ENCODE measurements around the gene CLIC6. TPM values are rescaled to one million over a fixed set of nuclear protein-coding genes. Genes with fewer than 3 reads are reported as not detected.

The CLIC6 gene
- total RNA-seq, 3 donors from 2014 or later = 0.96 to 4.8 (median 3.0) TPM

- intact Hi-C loops (cut with DNase I, micrococcal nuclease) = no loop called here
- no peaks in the 10 kb centered on the region for H3K9me3 ChIP-seq
- no peaks in the 10 kb centered on the region for H3K36me3 ChIP-seq (ENCODE audit: low read depth)
- no peak for DNase-seq
- H3K4me1 ChIP-seq (ENCODE audit: low read depth) = no peaks in the 10 kb centered on the region
- ATAC-seq = no peak
- no peak for TF ChIP-seq CTCF (IDR thresholded peaks at IDR 0.05)
- H3K4me3 ChIP-seq = no peak overlapping the region
Measured at GRCh38 chr21:34626131-34626530, 42.7 kb upstream of the CLIC6 start.

GRCh38 chr21:34630536-34631143 lies 38.2 kb upstream of the CLIC6 start:
- H3K4me1 ChIP-seq (ENCODE audit: low read depth) = no peaks in the 10 kb centered on the region
- ATAC-seq (peak; percentile 72), DNase-seq (peak in 1 of 3 donors; percentile 52)
- TF ChIP-seq CTCF (IDR thresholded peaks at IDR 0.05) = peak; percentile 45
- H3K4me3 ChIP-seq = no peak overlapping the region
- no peaks in the 10 kb centered on the region for H3K36me3 ChIP-seq (ENCODE audit: low read depth)
- no peaks in the 10 kb centered on the region for H3K9me3 ChIP-seq
- intact Hi-C loops (cut with DNase I, micrococcal nuclease) = no loop called here

- Histone ChIP-seq H3K4me1 (ENCODE audit: low read depth) (no peaks in the 10 kb centered on the region), H3K4me3 (no peak overlapping the region), H3K36me3 (ENCODE audit: low read depth) (no peaks in the 10 kb centered on the region), H3K9me3 (no peaks in the 10 kb centered on the region)
- TF ChIP-seq CTCF (IDR thresholded peaks at IDR 0.05) = no peak
- DNase-seq = no peak
- intact Hi-C loops (cut with DNase I, micrococcal nuclease) = no loop called here
- ATAC-seq = no peak
Measured at GRCh38 chr21:34632498-34632897, 36.3 kb upstream of the CLIC6 start.

GRCh38 chr21:34635307-34635706 lies 33.5 kb upstream of the CLIC6 start:
- Histone ChIP-seq H3K4me3 (no peak overlapping the region), H3K4me1 (ENCODE audit: low read depth) (no peaks in the 10 kb centered on the region), H3K36me3 (ENCODE audit: low read depth) (no peaks in the 10 kb centered on the region), H3K9me3 (no peaks in the 10 kb centered on the region)
- intact Hi-C loops (cut with DNase I, micrococcal nuclease) = no loop called here
- ATAC-seq (no peak), DNase-seq (no peak)
- TF ChIP-seq CTCF (IDR thresholded peaks at IDR 0.05) = no peak

- H3K36me3 ChIP-seq (ENCODE audit: low read depth) = no peaks in the 10 kb centered on the region
- intact Hi-C loops (cut with DNase I, micrococcal nuclease) = no loop called here
- no peaks in the 10 kb centered on the region for H3K9me3 ChIP-seq
- DNase-seq (no peak), ATAC-seq (no peak)
- no peak for TF ChIP-seq CTCF (IDR thresholded peaks at IDR 0.05)
- H3K4me3 ChIP-seq = no peak overlapping the region
- no peaks in the 10 kb centered on the region for H3K4me1 ChIP-seq (ENCODE audit: low read depth)
Measured at GRCh38 chr21:34636961-34637360, 31.8 kb upstream of the CLIC6 start.

GRCh38 chr21:34639250-34639649 lies 29.5 kb upstream of the CLIC6 start:
- ATAC-seq = no peak
- intact Hi-C loops (cut with DNase I, micrococcal nuclease) = no loop called here
- Histone ChIP-seq H3K9me3 (no peaks in the 10 kb centered on the region), H3K4me1 (ENCODE audit: low read depth) (no peaks in the 10 kb centered on the region), H3K36me3 (ENCODE audit: low read depth) (no peaks in the 10 kb centered on the region), H3K4me3 (no peak overlapping the region)
- DNase-seq = no peak
- TF ChIP-seq CTCF (IDR thresholded peaks at IDR 0.05) = no peak
